K562 (cell line): ENCODE data around the gene SLX9. TPM values are rescaled to one million over a fixed set of nuclear protein-coding genes. Genes with fewer than 3 reads are reported as not detected.

Source experiments
- ATAC-seq: fragments of 200-7000 bp; cut with Tn5 transposase; 3 replicates; pipeline ENCODE4 v1.9.1; 2020; ENCODE audit warnings: moderate library complexity
- BruUV-seq: library from RNA; stranded (reverse); fragments of 400-500 nt; replicated peaks from 2 replicates; lab custom pipeline; 2021; lab: Mats Ljungman, UMichigan
- CTCF ChIA-PET: fragments of 300-600 bp; formaldehyde crosslinking; extraction: SDS; loops from one replicate; lab custom pipeline; 2021; ENCODE audit warnings: low intra/inter-chr PET ratio; lab: Yijun Ruan, JAX
- POLR2A ChIA-PET: fragments of 300-600, 350-650 bp; sonication (Branson Sonifier 250); formaldehyde crosslinking; extraction: SDS; loops from one replicate; lab custom pipeline; 2021; ENCODE audit warnings: antibody characterized with exemption, inconsistent platforms; lab: Yijun Ruan, JAX
- DNase-seq, 4 experiments: peaks; one replicate each; pipeline versions ENCODE4 v3.0.0 to v3.0.0-alpha.2; 2011 to 2018; ENCODE audit warnings: low spot score in 3 of 4, mixed read lengths in 3 of 4; ENCODE audit errors: extremely low read depth in 1 of 4
- FAIRE-seq: peaks from 2 replicates; lab custom pipeline; 2011; peaks lifted over from hg19 to GRCh38; lab: Jason Lieb, UNC
- H2AFZ ChIP-seq: 2 replicates; pipeline ENCODE4 v1.6.0; 2011; ENCODE audit warnings: low read depth, low read length, control low read depth, inconsistent platforms
- H3K27ac ChIP-seq: fragments of 200-600 bp; 3 replicates; pipeline ENCODE4 v1.8.0; 2011; ENCODE audit warnings: low read depth, mild to moderate bottlenecking, control low read depth, inconsistent platforms, low read length, moderate library complexity, mixed read lengths; ENCODE audit errors: extremely low read depth
- H3K27me3 ChIP-seq, 2 experiments: fragments of 300-600 bp in 1 of 2; 2 replicates in 1 of 2; 3 replicates in 1 of 2; pipeline versions ENCODE4 v1.6.0 to v1.8.0; 2011; ENCODE audit warnings: inconsistent platforms in 2 of 2, low read length in 2 of 2, mild to moderate bottlenecking in 1 of 2, mixed read lengths in 1 of 2, moderate library complexity in 1 of 2; ENCODE audit not compliant: control insufficient read depth in 2 of 2, insufficient read depth in 2 of 2
- H3K36me3 ChIP-seq: fragments of 300-600 bp; 3 replicates; pipeline ENCODE4 v1.8.0; 2011; ENCODE audit warnings: mild to moderate bottlenecking, low read length, inconsistent platforms; ENCODE audit not compliant: control insufficient read depth, insufficient read depth
- H3K4me1 ChIP-seq, 2 experiments: fragments of 200-600 bp in 1 of 2; replicated peaks in 1 of 2; 2 replicates in 1 of 2; 3 replicates in 1 of 2; pipeline versions ENCODE4 v1.5.1 to v1.8.0; 2011; ENCODE audit warnings: inconsistent platforms in 2 of 2, low read length in 2 of 2, mild to moderate bottlenecking in 1 of 2, mixed read lengths in 1 of 2, moderate library complexity in 1 of 2; ENCODE audit not compliant: control insufficient read depth in 2 of 2, insufficient read depth in 2 of 2
- H3K4me2 ChIP-seq: 2 replicates; pipeline ENCODE4 v1.6.1; 2011; ENCODE audit warnings: low read length, control low read depth, inconsistent platforms, mixed read lengths; ENCODE audit not compliant: insufficient read depth
- H3K4me3 ChIP-seq: fragments of 200-600 bp; sonication (generic), shearing (Covaris generic); 2 replicates; pipeline ENCODE4 v1.5.1; 2016; ENCODE audit warnings: control low read depth, inconsistent platforms
- H3K79me2 ChIP-seq: fragments of 200-600 bp; 3 replicates; pipeline ENCODE4 v1.8.0; 2011; ENCODE audit warnings: low read length, inconsistent platforms; ENCODE audit not compliant: control insufficient read depth, insufficient read depth
- H3K9ac ChIP-seq, 2 experiments: 2 replicates each; pipeline versions ENCODE4 v1.6.0 to v1.6.1; 2011; ENCODE audit warnings: low read depth in 2 of 2, low read length in 2 of 2, control low read depth in 1 of 2, inconsistent platforms in 1 of 2, mild to moderate bottlenecking in 1 of 2, mixed read lengths in 1 of 2; ENCODE audit not compliant: insufficient read depth in 1 of 2
- H3K9me1 ChIP-seq: one replicate; pipeline ENCODE4 v1.6.0; 2011; ENCODE audit warnings: inconsistent platforms, mild to moderate bottlenecking, low read length, moderate library complexity; ENCODE audit not compliant: control insufficient read depth, insufficient read depth
- H3K9me3 ChIP-seq: replicated peaks from 2 replicates; pipeline ENCODE4 v1.5.1; 2011; ENCODE audit warnings: low read depth, low read length, inconsistent platforms; ENCODE audit not compliant: control insufficient read depth, insufficient read depth
- H4K20me1 ChIP-seq: replicated peaks from 2 replicates; pipeline ENCODE4 v1.6.1; 2011; ENCODE audit warnings: low read length, inconsistent platforms, mixed read lengths; ENCODE audit not compliant: control insufficient read depth, insufficient read depth
- LARP7 ChIP-seq: fragments of 450-650 bp; IDR thresholded peaks from 2 replicates; pipeline ENCODE4 v1.6.1; 2016
- PCBP1 ChIP-seq: fragments of 200-400 bp; formaldehyde crosslinking; IDR thresholded peaks from 2 replicates; pipeline ENCODE4 v1.6.1; 2018; ENCODE audit warnings: mild to moderate bottlenecking, low read depth, low read length; ENCODE audit not compliant: poor library complexity, severe bottlenecking
- PHF8 ChIP-seq: fragments of 200-600 bp; sonication (generic); IDR thresholded peaks from 2 replicates; pipeline ENCODE4 v1.6.1; 2012; ENCODE audit warnings: mixed run types, mild to moderate bottlenecking, inconsistent platforms, low read length, moderate library complexity, borderline replicate concordance
- RAD21 ChIP-seq, 2 experiments: fragments of 250-450 bp in 1 of 2; fragments of 450-650 bp in 1 of 2; sonication (Bioruptor Pico) in 1 of 2; formaldehyde crosslinking in 1 of 2; IDR thresholded peaks in 1 of 2; conservative IDR thresholded peaks in 1 of 2; 2 replicates each; pipeline versions ENCODE4 v1.4.0 to v1.8.0; 2020 to 2022; ENCODE audit warnings: mild to moderate bottlenecking in 2 of 2, moderate library complexity in 1 of 2
- RNF219 ChIP-seq: fragments of 250-450 bp; sonication (Bioruptor Pico); IDR thresholded peaks from 2 replicates; pipeline ENCODE4 v1.5.0; 2022; ENCODE audit warnings: mild to moderate bottlenecking
- SMARCA5 ChIP-seq: fragments of 450-650 bp; IDR thresholded peaks from 2 replicates; pipeline ENCODE4 v1.6.1; 2016
- SMC3 ChIP-seq: conservative IDR thresholded peaks from 2 replicates; pipeline ENCODE4 v1.6.1; 2011; ENCODE audit warnings: low read depth, low read length, improper control_type of control experiment; ENCODE audit not compliant: insufficient read depth
- SNIP1 ChIP-seq: fragments of 450-650 bp; IDR thresholded peaks from 2 replicates; pipeline ENCODE4 v1.7.1; 2017; ENCODE audit warnings: low read depth, mild to moderate bottlenecking
- SPI1 ChIP-seq: IDR thresholded peaks from 2 replicates; pipeline ENCODE4 v1.6.1; 2011; ENCODE audit warnings: low read depth, low read length, control low read depth, borderline replicate concordance
- ZNF77 ChIP-seq: fragments of 250-450 bp; sonication (Bioruptor Pico); IDR thresholded peaks from 2 replicates; pipeline ENCODE4 v1.5.0; 2020
- WGBS: fragments of 100-300 bp; shearing (Covaris generic); methylation state at CpG from one replicate; pipeline ENCODE4 v1.1.6; 2016; ENCODE audit warnings: low coverage, mixed read lengths; ENCODE audit not compliant: insufficient coverage; ENCODE audit errors: missing lambda C conversion rate; 5-methylcytosine and 5-hydroxymethylcytosine counted together
- in situ Hi-C: fragments of 300-500 bp; cut with MboI; formaldehyde crosslinking; loops from 4 replicates; pipeline ENCODE4 v1.15.0; 2018; ENCODE audit warnings: inconsistent platforms, mixed read lengths
- intact Hi-C: fragments of 100-400 bp; cut with micrococcal nuclease; formaldehyde crosslinking; loops from 2 replicates; pipeline ENCODE4 v1.14.2; 2022
- polyA plus RNA-seq, 8 experiments: library from polyadenylated mRNA; depleted of rRNA in 4 of 8; stranded (reverse) in 5 of 8; unstranded in 3 of 8; fragments of >200 nt; fragmentation: Nextera tagmentation in 2 of 8; fragmentation: Illumina TruSeq in 1 of 8; extraction: Ambion mirVana in 2 of 8; extraction: Trizol in 1 of 8; gene quantifications; 2 replicates each; pipeline versions ENCODE4 v1.2.1 to v1.2.3, GENCODE V29; 2011 to 2014; ENCODE audit warnings: inconsistent platforms in 1 of 8, missing spikeins in 1 of 8
- total RNA-seq, 7 experiments: library from RNA; depleted of rRNA in 6 of 7; stranded (reverse); fragments of >200 nt in 6 of 7; fragmentation: Illumina TruSeq in 2 of 7; extraction: Trizol in 2 of 7; gene quantifications; 2 replicates each; pipeline versions ENCODE4 v1.2.1 to v1.2.3, GENCODE V29; 2011 to 2021; ENCODE audit warnings: low replicate concordance in 1 of 7
- TF ChIP-seq, protein P1 (sequence below): fragments of 200-800 bp; sonication (Bioruptor generic); IDR thresholded peaks from 2 replicates; pipeline ENCODE4 v1.6.1; 2017; ENCODE audit warnings: missing genetic modification characterization, missing compliant biosample characterization
- TF ChIP-seq, protein P2 (sequence below): fragments of 250-450 bp; sonication (Bioruptor Pico); IDR thresholded peaks from 2 replicates; pipeline ENCODE4 v1.5.0; 2021; ENCODE audit warnings: mild to moderate bottlenecking, borderline replicate concordance

SLX9 gene
- total and polyA plus RNA-seq, 9 of the 15 experiments (the other 6 are each of a cell fraction or from before 2014, with no cell fraction given) = 1.2 to 75.5 (median 16.5) TPM

DNA sequence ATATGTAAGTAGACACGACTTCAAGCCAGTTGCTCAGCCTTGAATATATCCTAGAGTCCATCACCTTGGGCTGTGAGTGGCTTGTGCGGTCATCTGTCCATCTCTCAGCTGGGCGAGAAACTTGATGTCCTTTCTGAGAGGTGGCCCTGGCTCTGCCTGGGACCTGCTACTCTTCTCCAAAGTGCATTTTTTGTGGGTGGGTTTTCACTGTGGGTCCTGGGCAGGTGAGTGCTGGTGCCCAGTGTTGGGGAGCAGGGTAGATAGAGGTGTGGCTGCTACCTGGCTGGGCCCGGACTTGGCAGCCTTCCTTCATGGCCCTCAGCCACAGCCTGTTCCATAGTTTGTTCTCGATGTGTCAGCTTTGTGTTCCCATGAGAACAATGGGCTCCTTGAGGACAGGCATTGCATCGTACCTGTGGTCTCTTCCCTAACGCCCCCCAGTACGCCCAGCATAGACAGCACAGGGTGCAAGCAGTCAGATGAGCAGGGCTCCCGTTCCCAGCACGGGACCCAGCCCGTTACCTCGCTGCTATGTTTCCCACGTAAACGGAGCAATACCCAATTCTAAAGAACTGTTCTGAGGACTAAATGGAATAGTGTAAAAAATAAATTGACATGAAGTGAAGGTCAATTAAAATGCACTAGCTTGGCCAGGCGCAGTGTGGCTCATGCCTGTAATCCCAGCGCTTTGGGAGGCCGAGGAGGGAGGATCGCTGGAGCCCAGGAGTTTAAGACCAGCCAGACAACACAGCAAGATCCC, 877 bp upstream of the SLX9 start (continued):
- TF ChIP-seq SNIP1 (no peak), SPI1 (no peak), ZNF77 (no peak)

DNA sequence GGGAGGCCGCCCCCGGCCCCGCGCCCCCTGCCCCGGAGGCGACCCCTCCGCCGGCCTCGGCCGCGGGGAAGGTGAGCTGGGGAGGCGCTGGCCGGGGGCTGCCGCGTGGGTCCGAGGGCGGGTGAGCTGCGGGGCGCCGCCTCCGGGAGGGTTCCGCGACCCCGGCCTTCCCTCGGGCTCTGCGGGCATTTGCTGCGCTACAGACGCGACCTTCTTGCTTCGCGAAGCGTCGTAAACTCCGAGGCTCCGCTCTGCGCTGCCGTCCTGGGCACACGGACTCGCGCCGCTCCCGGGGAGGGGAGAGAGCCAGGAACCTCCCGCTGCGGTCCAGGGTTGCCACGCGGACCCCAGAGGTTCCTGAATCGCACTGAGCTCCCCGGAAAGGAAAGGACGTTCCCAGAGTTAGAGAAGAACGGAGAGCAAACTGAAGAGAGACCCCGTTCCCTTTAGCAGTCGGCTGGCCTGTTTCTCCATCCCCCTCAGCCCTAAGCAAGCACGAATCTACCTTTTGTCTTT, 345 bp downstream of the SLX9 start:
- CTCF ChIA-PET = interaction anchor here (0.7 kb wide), 1 partner anchor 663 kb away, joined by 8 read pairs; no protein-coding TSS in a partner anchor
- Histone ChIP-seq H2AFZ (peak overlapping the region; percentile 80), H3K9me3 (no peaks in the 10 kb centered on the region), H4K20me1 (peaks cover 22% of the 10 kb centered on the region; the same call in 1 of the 2 replicates), H3K79me2 (peaks cover 63% of the 10 kb centered on the region), H3K9me1 (peaks cover 3% of the 10 kb centered on the region), H3K36me3 (peaks cover 40% of the 10 kb centered on the region; the same call in 2 of the 3 replicates), H3K4me1 (peaks cover 16 to 29% of the 10 kb centered on the region in 2 experiments; a peak in 4 of 5 replicates), H3K4me2 (peak overlapping the region; percentile 84), H3K27me3 (no peaks in the 10 kb centered on the region), H3K4me3 (peak overlapping the region; percentile 84), H3K9ac (peak overlapping the region; percentile 88 to 97), H3K27ac (peak overlapping the region; percentile 83)
- POLR2A ChIA-PET = interaction anchor here (0.6 to 1.0 kb wide), 8 partner anchors 9 to 163 kb away, joined by 3 to 6 read pairs (median 4); no protein-coding TSS in a partner anchor
- DNase-seq = peak in 1 of 4 experiments; percentile 52
- intact Hi-C loops (no loop called here), in situ Hi-C loops (no loop called here)
- no peak for FAIRE-seq
- BruUV-seq = no TSS peak
- peak; percentile 56 for ATAC-seq
- WGBS = 0% methylated on average over 27 of the region's 53 CpGs
- TF ChIP-seq LARP7 (0 out of 2 replicates have a peak, but pooled peaks have one; percentile 53), RNF219 (CRISPR knock-in tag) (no peak), PCBP1 (peak; percentile 1), SMARCA5 (no peak), RAD21 (CRISPR knock-in tag; conservative IDR thresholded peaks at IDR 0.05 in 1 of 2, IDR thresholded peaks at IDR 0.05 in 1 of 2) (0 out of 4 replicates have a peak, but pooled peaks of 1 of the 2 experiments have one; percentile 2), PHF8 (peak; percentile 17; the same call in 1 of the 2 replicates), SMC3 (0 out of 2 replicates have a peak, but pooled peaks have one; percentile 24)
- TF ChIP-seq, protein P1, sequence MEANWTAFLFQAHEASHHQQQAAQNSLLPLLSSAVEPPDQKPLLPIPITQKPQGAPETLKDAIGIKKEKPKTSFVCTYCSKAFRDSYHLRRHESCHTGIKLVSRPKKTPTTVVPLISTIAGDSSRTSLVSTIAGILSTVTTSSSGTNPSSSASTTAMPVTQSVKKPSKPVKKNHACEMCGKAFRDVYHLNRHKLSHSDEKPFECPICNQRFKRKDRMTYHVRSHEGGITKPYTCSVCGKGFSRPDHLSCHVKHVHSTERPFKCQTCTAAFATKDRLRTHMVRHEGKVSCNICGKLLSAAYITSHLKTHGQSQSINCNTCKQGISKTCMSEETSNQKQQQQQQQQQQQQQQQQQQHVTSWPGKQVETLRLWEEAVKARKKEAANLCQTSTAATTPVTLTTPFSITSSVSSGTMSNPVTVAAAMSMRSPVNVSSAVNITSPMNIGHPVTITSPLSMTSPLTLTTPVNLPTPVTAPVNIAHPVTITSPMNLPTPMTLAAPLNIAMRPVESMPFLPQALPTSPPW (CRISPR knock-in tag) = peak; percentile 62; the same call in 1 of the 2 replicates
- TF ChIP-seq, protein P2, sequence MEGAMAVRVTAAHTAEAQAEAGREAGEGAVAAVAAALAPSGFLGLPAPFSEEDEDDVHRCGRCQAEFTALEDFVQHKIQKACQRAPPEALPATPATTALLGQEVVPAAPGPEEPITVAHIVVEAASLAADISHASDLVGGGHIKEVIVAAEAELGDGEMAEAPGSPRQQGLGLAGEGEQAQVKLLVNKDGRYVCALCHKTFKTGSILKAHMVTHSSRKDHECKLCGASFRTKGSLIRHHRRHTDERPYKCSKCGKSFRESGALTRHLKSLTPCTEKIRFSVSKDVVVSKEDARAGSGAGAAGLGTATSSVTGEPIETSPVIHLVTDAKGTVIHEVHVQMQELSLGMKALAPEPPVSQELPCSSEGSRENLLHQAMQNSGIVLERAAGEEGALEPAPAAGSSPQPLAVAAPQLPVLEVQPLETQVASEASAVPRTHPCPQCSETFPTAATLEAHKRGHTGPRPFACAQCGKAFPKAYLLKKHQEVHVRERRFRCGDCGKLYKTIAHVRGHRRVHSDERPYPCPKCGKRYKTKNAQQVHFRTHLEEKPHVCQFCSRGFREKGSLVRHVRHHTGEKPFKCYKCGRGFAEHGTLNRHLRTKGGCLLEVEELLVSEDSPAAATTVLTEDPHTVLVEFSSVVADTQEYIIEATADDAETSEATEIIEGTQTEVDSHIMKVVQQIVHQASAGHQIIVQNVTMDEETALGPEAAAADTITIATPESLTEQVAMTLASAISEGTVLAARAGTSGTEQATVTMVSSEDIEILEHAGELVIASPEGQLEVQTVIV (CRISPR knock-in tag) = peak; percentile 17; the same call in 1 of the 2 replicates
